B cell (primary cell): Measurements from ENCODE around the gene POLN. TPM values are rescaled to one million over a fixed set of nuclear protein-coding genes. Genes with fewer than 3 reads are reported as not detected.

Experiments
- ATAC-seq: fragments of 200-7000 bp; cut with Tn5 transposase; one replicate; pipeline ENCODE4 v1.10.0; 2021; ENCODE audit warnings: low read depth, mild to moderate bottlenecking, moderate number of reproducible peaks, moderate library complexity
- CTCF ChIA-PET: fragments of 350-600 bp; sonication (Branson Sonifier 250); formaldehyde crosslinking; loops from one replicate; lab custom pipeline; 2021; ENCODE audit warnings: antibody characterized with exemption, inconsistent platforms; lab: Charles Lee
- POLR2A ChIA-PET: fragments of 350-600 bp; sonication (Branson Sonifier 250); formaldehyde crosslinking; loops from one replicate; lab custom pipeline; 2021; ENCODE audit warnings: antibody characterized with exemption; lab: Charles Lee
- DNase-seq: peaks from one replicate; pipeline ENCODE4 v3.0.0; 2013
- H2AFZ ChIP-seq: 2 replicates; pipeline ENCODE4 v1.6.1; 2012; ENCODE audit warnings: mild to moderate bottlenecking, low read depth, low read length; ENCODE audit not compliant: insufficient read depth, poor library complexity, severe bottlenecking
- H3K27ac ChIP-seq, 2 donors: 1 replicate in 1 of 2; 2 replicates in 1 of 2; pipeline ENCODE4 v1.5.1; 2012 to 2013; ENCODE audit warnings: low read length in 2 of 2, mild to moderate bottlenecking in 2 of 2, moderate library complexity in 1 of 2
- H3K27me3 ChIP-seq, 4 experiments: fragments of 200-600 bp in 1 of 4; sonication (generic) in 1 of 4; replicated peaks in 1 of 4; 1 replicate in 2 of 4; 2 replicates in 2 of 4; pipeline versions ENCODE4 v1.6.1 to v1.7.0; 2013 to 2016; ENCODE audit warnings: low read length in 3 of 4, mild to moderate bottlenecking in 2 of 4, mixed read lengths in 1 of 4, moderate library complexity in 1 of 4; ENCODE audit not compliant: insufficient read depth in 4 of 4, control insufficient read depth in 3 of 4; ENCODE audit errors: control extremely low read depth in 1 of 4
- H3K36me3 ChIP-seq, 2 experiments: replicated peaks in 1 of 2; 1 replicate in 1 of 2; 2 replicates in 1 of 2; pipeline versions ENCODE4 v1.6.1 to v1.7.1; 2013; ENCODE audit warnings: low read length in 1 of 2; ENCODE audit not compliant: insufficient read depth in 2 of 2, control insufficient read depth in 1 of 2; ENCODE audit errors: control extremely low read depth in 1 of 2, extremely low read depth in 1 of 2
- H3K4me1 ChIP-seq, 2 donors: fragments of 200-600 bp in 1 of 2; sonication (generic) in 1 of 2; 1 replicate in 1 of 2; 2 replicates in 1 of 2; pipeline versions ENCODE4 v1.5.1 to v1.6.1; 2013 to 2017; ENCODE audit warnings: low read length in 2 of 2; ENCODE audit not compliant: control insufficient read depth in 2 of 2, insufficient read depth in 2 of 2
- H3K4me2 ChIP-seq: replicated peaks from 2 replicates; pipeline ENCODE3; 2012; ENCODE audit warnings: mild to moderate bottlenecking, low read depth, low read length; ENCODE audit not compliant: poor library complexity, severe bottlenecking
- H3K4me3 ChIP-seq, 5 experiments: fragments of 200-600 bp in 1 of 5; sonication (generic) in 1 of 5; 1 replicate in 3 of 5; 2 replicates in 2 of 5; pipeline versions ENCODE4 v1.5.1 to v1.7.0; 2011 to 2016; ENCODE audit warnings: low read length in 4 of 5, mild to moderate bottlenecking in 4 of 5, low read depth in 2 of 5, control low read depth in 1 of 5, moderate library complexity in 1 of 5; ENCODE audit not compliant: insufficient read depth in 1 of 5; ENCODE audit errors: control extremely low read depth in 1 of 5, extremely low read depth in 1 of 5
- H3K79me2 ChIP-seq: fragments of 200-600 bp; sonication (generic); one replicate; pipeline ENCODE4 v1.6.0; 2016; ENCODE audit warnings: low read length; ENCODE audit not compliant: control insufficient read depth, insufficient read depth
- H3K9ac ChIP-seq: fragments of 200-600 bp; sonication (generic); 2 replicates; pipeline ENCODE4 v1.6.1; 2017; ENCODE audit warnings: mild to moderate bottlenecking, low read length, moderate library complexity
- H3K9me3 ChIP-seq, 3 donors: one replicate each; pipeline versions ENCODE4 v1.6.1 to v1.7.1; 2013; ENCODE audit warnings: low read length in 2 of 3; ENCODE audit not compliant: control insufficient read depth in 2 of 3, insufficient read depth in 1 of 3; ENCODE audit errors: control extremely low read depth in 1 of 3
- H4K20me1 ChIP-seq: 2 replicates; pipeline ENCODE4 v1.6.0; 2012; ENCODE audit warnings: mild to moderate bottlenecking, low read length; ENCODE audit not compliant: insufficient read depth, control insufficient read depth, poor library complexity, severe bottlenecking
- H3K27ac Mint-ChIP-seq: one replicate; pipeline ENCODE4 v1.8.0; 2021; ENCODE audit warnings: mixed read lengths
- H3K27me3 Mint-ChIP-seq: one replicate; pipeline ENCODE4 v1.8.0; 2021; ENCODE audit warnings: mixed read lengths
- H3K4me1 Mint-ChIP-seq: one replicate; pipeline ENCODE4 v1.8.0; 2021; ENCODE audit warnings: mixed read lengths
- H3K4me3 Mint-ChIP-seq: one replicate; pipeline ENCODE4 v1.8.0; 2021; ENCODE audit warnings: mixed read lengths
- H3K9me3 Mint-ChIP-seq: one replicate; pipeline ENCODE4 v1.8.0; 2022; ENCODE audit warnings: mixed read lengths; ENCODE audit not compliant: insufficient read depth
- CTCF ChIP-seq: fragments of 200-600 bp; IDR thresholded peaks from one replicate; pipeline ENCODE4 v1.8.0; 2022; ENCODE audit warnings: antibody characterized with exemption, mild to moderate bottlenecking
- EZH2 ChIP-seq: IDR thresholded peaks from 2 replicates; pipeline ENCODE4 v1.6.1; 2012; ENCODE audit warnings: borderline replicate concordance, low read depth, mild to moderate bottlenecking, moderate library complexity, low read length; ENCODE audit not compliant: insufficient read depth, poor library complexity, severe bottlenecking
- WGBS: methylation state at CpG from one replicate; pipeline ENCODE4 v1.1.5; 2013; ENCODE audit warnings: missing lambda C conversion rate; ENCODE audit not compliant: insufficient coverage; 5-methylcytosine and 5-hydroxymethylcytosine counted together
- intact Hi-C: fragments of 100-400 bp; cut with micrococcal nuclease; formaldehyde crosslinking; loops from one replicate; pipeline ENCODE4 v1.10.0; 2022
- polyA plus RNA-seq: library from polyadenylated mRNA; depleted of rRNA; stranded (reverse); fragments of >200 nt; gene quantifications from 2 replicates; pipeline ENCODE4 v1.2.3, GENCODE V29; 2012
- total RNA-seq, 2 donors: library from RNA; stranded (reverse); fragments of 120-200 nt in 1 of 2; gene quantifications; 1 replicate in 1 of 2; 2 replicates in 1 of 2; pipeline versions ENCODE4 v1.2.3 to v1.2.4, GENCODE V29; 2013 to 2022

POLN gene
- total and polyA plus RNA-seq, 2 donors (not counting 1 experiment from before 2014, with no cell fraction given), result 0.73 to 1.5 TPM

GRCh38 chr4:2087170-2087569 is 154.8 kb downstream of the POLN start:
- H3K4me3 ChIP-seq, result no peak overlapping the region
- no peaks in the 10 kb centered on the region for H3K79me2 ChIP-seq
- Mint-ChIP-seq H3K27me3 (peaks cover 24% of the 10 kb centered on the region), H3K27ac (no peak overlapping the region), H3K4me3 (no peak overlapping the region), H3K9me3 (no peaks in the 10 kb centered on the region), H3K4me1 (no peaks in the 10 kb centered on the region)
- ATAC-seq (no peak), DNase-seq (no peak)
- H3K4me1 ChIP-seq, result no peaks in the 10 kb centered on the region
- H3K27ac ChIP-seq, result no peak overlapping the region
- TF ChIP-seq CTCF, result no peak
- TF ChIP-seq EZH2, result no peak
- peaks cover 0 to 5% (median 0%) of the 10 kb centered on the region in 4 experiments for H3K27me3 ChIP-seq
- H3K4me2 ChIP-seq, result no peak overlapping the region
- no peak overlapping the region for H3K9ac ChIP-seq
- ChIA-PET CTCF (interaction anchor here (0.7 kb wide), 1 partner anchor 79 kb away, joined by 3 read pairs; no protein-coding TSS in a partner anchor), POLR2A (no interaction called here)
- peaks cover 0 to 5% (median 0%) of the 10 kb centered on the region in 3 donors for H3K9me3 ChIP-seq
- no peaks in the 10 kb centered on the region for H4K20me1 ChIP-seq
- H2AFZ ChIP-seq, result no peak overlapping the region
- no peaks in the 10 kb centered on the region for H3K36me3 ChIP-seq
- intact Hi-C loops, result no loop called here

GRCh38 chr4:2085496-2085901 is 156.4 kb downstream of the POLN start:
- Mint-ChIP-seq H3K27ac (no peak overlapping the region), H3K4me1 (no peaks in the 10 kb centered on the region), H3K27me3 (peaks cover 21% of the 10 kb centered on the region), H3K9me3 (no peaks in the 10 kb centered on the region), H3K4me3 (no peak overlapping the region)
- DNase-seq (no peak), ATAC-seq (no peak)
- H3K4me3 ChIP-seq, result no peak overlapping the region
- H3K9ac ChIP-seq, result no peak overlapping the region
- intact Hi-C loops, result no loop called here
- no peak overlapping the region for H2AFZ ChIP-seq
- ChIA-PET POLR2A (no interaction called here), CTCF (no interaction called here)
- H3K79me2 ChIP-seq, result no peaks in the 10 kb centered on the region
- no peak overlapping the region for H3K27ac ChIP-seq
- H3K36me3 ChIP-seq, result no peaks in the 10 kb centered on the region
- H3K4me2 ChIP-seq, result no peak overlapping the region
- H3K4me1 ChIP-seq, result no peaks in the 10 kb centered on the region
- peaks cover 0 to 5% (median 0%) of the 10 kb centered on the region in 3 donors for H3K9me3 ChIP-seq
- no peaks in the 10 kb centered on the region for H3K27me3 ChIP-seq
- TF ChIP-seq EZH2 (no peak), CTCF (no peak)
- WGBS, result 100% methylated on average over 8 of the region's 8 CpGs
- no peaks in the 10 kb centered on the region for H4K20me1 ChIP-seq
